HCT116 (cell line): ENCODE results near the gene PLD3. TPM values are rescaled to one million over a fixed set of nuclear protein-coding genes. Genes with fewer than 3 reads are reported as not detected.

Experiments
- ATAC-seq: fragments of 200-7000 bp; cut with Tn5 transposase; 2 replicates; pipeline ENCODE4 v1.9.1; 2020; ENCODE audit warnings: mild to moderate bottlenecking, moderate library complexity
- BruUV-seq: library from RNA; stranded (reverse); fragments of 400-500 nt; replicated peaks from 2 replicates; lab custom pipeline; 2021; lab: Mats Ljungman, UMichigan
- CTCF ChIA-PET: fragments of 300-600 bp; sonication (Branson Sonifier 250); formaldehyde crosslinking; loops from one replicate; lab custom pipeline; 2021; ENCODE audit warnings: antibody characterized with exemption; lab: Charles Lee
- POLR2A ChIA-PET: fragments of 300-600, 350-600 bp; sonication (Branson Sonifier 250); formaldehyde crosslinking; loops from one replicate; lab custom pipeline; 2021; ENCODE audit warnings: antibody characterized with exemption; lab: Charles Lee
- RAD21 ChIA-PET, 2 experiments: fragments of 300-600 bp; sonication (Branson Sonifier 250); formaldehyde crosslinking; loops; one replicate each; lab custom pipeline; 2023; ENCODE audit warnings: low total read pairs in 2 of 2; ENCODE audit not compliant: uncharacterized antibody in 2 of 2, unreplicated experiment in 2 of 2, low non-redundant PET in 1 of 2; lab: Charles Lee
- DNase-seq: peaks from one replicate; pipeline ENCODE4 v3.0.0-alpha.2; 2010; ENCODE audit warnings: low read depth, low spot score
- H2AFZ ChIP-seq: fragments of 200-600 bp; shearing (Covaris generic), sonication (generic); 2 replicates; pipeline ENCODE4 v1.6.1; 2017; ENCODE audit warnings: low read depth, mixed run types, mixed read lengths, antibody characterized with exemption, low read length; ENCODE audit not compliant: poor library complexity, severe bottlenecking
- H3K27ac ChIP-seq: 2 replicates; pipeline ENCODE4 v1.5.1; 2012; ENCODE audit warnings: low read depth, low read length
- H3K27me3 ChIP-seq: fragments of 200-600 bp; sonication (generic); 2 replicates; pipeline ENCODE4 v1.6.1; 2016; ENCODE audit warnings: mixed run types, low read length, mixed read lengths; ENCODE audit not compliant: insufficient read depth
- H3K36me3 ChIP-seq, 2 experiments: fragments of 200-500 bp in 1 of 2; fragments of 200-600 bp in 1 of 2; sonication (Bioruptor generic) in 1 of 2; sonication (generic) in 1 of 2; 2 replicates each; pipeline versions ENCODE4 v1.5.1 to v1.6.1; 2014 to 2016; ENCODE audit warnings: low read length in 2 of 2, inconsistent platforms in 1 of 2, mixed read lengths in 1 of 2, mixed run types in 1 of 2; ENCODE audit not compliant: insufficient read depth in 2 of 2, control insufficient read depth in 1 of 2
- H3K4me1 ChIP-seq, 2 experiments: fragments of 200-600 bp in 1 of 2; sonication (generic) in 1 of 2; 2 replicates each; pipeline versions ENCODE4 v1.5.1 to v1.6.1; 2012 to 2017; ENCODE audit warnings: low read length in 2 of 2, inconsistent platforms in 1 of 2, mild to moderate bottlenecking in 1 of 2, mixed read lengths in 1 of 2, mixed run types in 1 of 2, moderate library complexity in 1 of 2; ENCODE audit not compliant: insufficient read depth in 2 of 2, control insufficient read depth in 1 of 2
- H3K4me2 ChIP-seq: fragments of 200-600 bp; sonication (generic); 2 replicates; pipeline ENCODE4 v1.6.1; 2017; ENCODE audit warnings: mixed run types, low read length, mixed read lengths
- H3K4me3 ChIP-seq, 2 experiments: fragments of 200-600 bp in 1 of 2; sonication (generic) in 1 of 2; replicated peaks in 1 of 2; 2 replicates each; pipeline ENCODE4 v1.5.1; 2011 to 2016; ENCODE audit warnings: low read length in 2 of 2, control low read depth in 1 of 2, low read depth in 1 of 2, mild to moderate bottlenecking in 1 of 2, mixed read lengths in 1 of 2, mixed run types in 1 of 2
- H3K79me2 ChIP-seq: fragments of 200-600 bp; sonication (generic); 2 replicates; pipeline ENCODE4 v1.6.1; 2017; ENCODE audit warnings: mild to moderate bottlenecking, mixed run types, low read length, moderate library complexity, mixed read lengths; ENCODE audit not compliant: insufficient read depth
- H3K9ac ChIP-seq: fragments of 200-600 bp; sonication (generic); 2 replicates; pipeline ENCODE4 v1.6.1; 2016; ENCODE audit warnings: low read length, mixed read lengths
- H3K9me2 ChIP-seq: fragments of 200-600 bp; sonication (generic), shearing (Covaris generic); 2 replicates; pipeline ENCODE4 v1.6.1; 2017; ENCODE audit warnings: mixed run types, mild to moderate bottlenecking, moderate library complexity; ENCODE audit not compliant: insufficient read depth
- H3K9me3 ChIP-seq, 2 experiments: fragments of 200-500 bp in 1 of 2; fragments of 200-600 bp in 1 of 2; sonication (Bioruptor generic) in 1 of 2; sonication (generic) in 1 of 2; 2 replicates each; pipeline ENCODE4 v1.6.1; 2014 to 2017; ENCODE audit warnings: low read length in 2 of 2, mixed read lengths in 2 of 2, inconsistent platforms in 1 of 2, low read depth in 1 of 2, mild to moderate bottlenecking in 1 of 2, mixed run types in 1 of 2, moderate library complexity in 1 of 2; ENCODE audit not compliant: control insufficient read depth in 1 of 2, insufficient read depth in 1 of 2
- H4K20me1 ChIP-seq: fragments of 200-600 bp; sonication (generic), shearing (Covaris generic); 2 replicates; pipeline ENCODE4 v1.6.1; 2017; ENCODE audit warnings: mixed run types, mild to moderate bottlenecking, moderate library complexity; ENCODE audit not compliant: insufficient read depth
- CBX3 ChIP-seq: IDR thresholded peaks from 2 replicates; pipeline ENCODE4 v1.6.1; 2012; ENCODE audit warnings: low read depth
- CTCF ChIP-seq, 3 experiments: fragments of 200-600 bp in 1 of 3; sonication (generic) in 1 of 3; IDR thresholded peaks in 2 of 3; conservative IDR thresholded peaks in 1 of 3; 2 replicates each; pipeline ENCODE4 v1.5.1; 2012 to 2017; ENCODE audit warnings: low read depth in 2 of 3, low read length in 2 of 3, antibody characterized with exemption in 1 of 3, borderline replicate concordance in 1 of 3, control low read depth in 1 of 3, mild to moderate bottlenecking in 1 of 3, mixed read lengths in 1 of 3, mixed run types in 1 of 3, moderate library complexity in 1 of 3; ENCODE audit not compliant: insufficient read depth in 1 of 3
- EZH2phosphoT487 ChIP-seq: fragments of 200-600 bp; IDR thresholded peaks from 2 replicates; pipeline ENCODE4 v1.6.1; 2018; ENCODE audit warnings: antibody characterized with exemption, borderline replicate concordance
- MAX ChIP-seq: IDR thresholded peaks from 2 replicates; pipeline ENCODE4 v1.6.1; 2012
- POLR2A ChIP-seq: IDR thresholded peaks from 2 replicates; pipeline ENCODE4 v1.7.0; 2011; ENCODE audit warnings: borderline replicate concordance; ENCODE audit not compliant: insufficient read depth, insufficient read length; ENCODE audit errors: extremely low read depth
- POLR2AphosphoS5 ChIP-seq: IDR thresholded peaks from 2 replicates; pipeline ENCODE4 v1.6.1; 2011; ENCODE audit warnings: mild to moderate bottlenecking, low read depth, low read length, moderate library complexity
- SIN3A ChIP-seq: IDR thresholded peaks from 2 replicates; pipeline ENCODE4 v1.6.1; 2012; ENCODE audit warnings: low read depth
- SP1 ChIP-seq: IDR thresholded peaks from 2 replicates; pipeline ENCODE4 v1.6.1; 2012; ENCODE audit warnings: low read depth
- SRF ChIP-seq: IDR thresholded peaks from 2 replicates; pipeline ENCODE4 v1.6.1; 2012; ENCODE audit warnings: low read depth
- TCF7L2 ChIP-seq: IDR thresholded peaks from 2 replicates; pipeline ENCODE4 v1.7.0; 2011; ENCODE audit warnings: borderline replicate concordance, inconsistent platforms; ENCODE audit not compliant: insufficient read depth, insufficient read length; ENCODE audit errors: extremely low read depth
- ZNF274 ChIP-seq: fragments of 200-500 bp; sonication (Bioruptor generic); IDR thresholded peaks from 2 replicates; pipeline ENCODE4 v1.6.1; 2014; ENCODE audit warnings: mild to moderate bottlenecking, low read depth, low read length, inconsistent platforms
- intact Hi-C: fragments of 100-400 bp; cut with micrococcal nuclease; formaldehyde crosslinking; loops from 2 replicates; pipeline ENCODE4 v1.10.0; 2022
- total RNA-seq: library from RNA; stranded (reverse); gene quantifications from one replicate; pipeline ENCODE4 v1.2.1, GENCODE V29; 2021; ENCODE audit not compliant: unreplicated experiment

PLD3 gene
- total RNA-seq, 1 experiment from 2014 or later, result 123 TPM

DNA sequence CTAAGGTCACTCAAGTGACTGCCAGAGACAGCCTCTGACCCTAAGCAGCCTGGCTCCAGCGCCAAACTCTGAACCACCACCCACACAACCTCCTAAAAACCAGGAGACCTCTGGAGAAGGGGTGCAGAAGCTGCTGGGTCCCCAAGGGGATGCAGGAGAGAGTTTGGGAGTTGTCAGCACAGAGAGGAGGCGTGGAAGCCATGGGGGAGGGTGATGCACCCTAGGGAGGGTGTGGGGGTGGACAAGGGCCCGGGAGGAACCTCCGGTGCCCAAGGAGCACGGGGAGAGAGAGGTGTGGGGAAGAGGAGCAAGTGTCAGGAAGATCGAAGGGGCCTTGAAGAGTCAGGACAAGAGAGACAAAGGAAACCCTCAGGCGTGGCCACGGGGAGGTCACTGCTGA, 43.6 kb downstream of the PLD3 start:
- intact Hi-C loops, result no loop called here
- no peaks in the 10 kb centered on the region for H3K9me3 ChIP-seq
- H3K27me3 ChIP-seq, result no peaks in the 10 kb centered on the region
- DNase-seq (no peak), ATAC-seq (no peak)
- ChIA-PET RAD21 (no interaction called here), CTCF (no interaction called here), POLR2A (no interaction called here)
- no peak overlapping the region for H3K9ac ChIP-seq
- no peaks in the 10 kb centered on the region for H4K20me1 ChIP-seq
- BruUV-seq, result no TSS peak
- peaks cover 15 to 19% of the 10 kb centered on the region in 2 experiments for H3K4me1 ChIP-seq
- no peaks in the 10 kb centered on the region for H3K9me2 ChIP-seq
- no peaks in the 10 kb centered on the region for H3K79me2 ChIP-seq
- H3K4me3 ChIP-seq, result no peak overlapping the region
- H3K4me2 ChIP-seq, result peak overlapping the region; percentile 64
- H2AFZ ChIP-seq, result no peak overlapping the region
- no peaks in the 10 kb centered on the region for H3K36me3 ChIP-seq
- TF ChIP-seq SP1 (no peak), EZH2phosphoT487 (no peak), TCF7L2 (no peak), SRF (no peak), ZNF274 (no peak), MAX (no peak), POLR2AphosphoS5 (no peak), POLR2A (no peak), CBX3 (no peak), CTCF (IDR thresholded peaks at IDR 0.05 in 2 of 3, conservative IDR thresholded peaks at IDR 0.05 in 1 of 3; ENCODE audit: borderline replicate concordance in 1 of 3, insufficient read depth in 1 of 3, low read depth in 2 of 3, low read length in 2 of 3) (no peak), SIN3A (no peak)
- peak overlapping the region; percentile 36; the same call in 1 of the 2 replicates for H3K27ac ChIP-seq
